Osteocyte (in vitro differentiated cells): ENCODE measurements around the gene IGF2R. TPM values are rescaled to one million over a fixed set of nuclear protein-coding genes. Genes with fewer than 3 reads are reported as not detected.
"Not testable (repeated sequence)": the region's sequence is repeated elsewhere in the genome, so short reads cannot be mapped to it uniquely, and the experiment has no call there.

Source experiments
- DNase-seq: peaks from one replicate; pipeline ENCODE4 v3.0.0; 2021; ENCODE audit warnings: mixed read lengths; ENCODE audit not compliant: unreplicated experiment; ENCODE audit errors: extremely low spot score
- H3K27ac Mint-ChIP-seq: one replicate; pipeline ENCODE4 v1.8.0; 2021; ENCODE audit warnings: mild to moderate bottlenecking, mixed read lengths; ENCODE audit not compliant: unreplicated experiment
- H3K27me3 Mint-ChIP-seq: one replicate; pipeline ENCODE4 v1.8.0; 2021; ENCODE audit warnings: mixed read lengths; ENCODE audit not compliant: unreplicated experiment
- H3K36me3 Mint-ChIP-seq: one replicate; pipeline ENCODE4 v1.8.0; 2021; ENCODE audit warnings: mixed read lengths; ENCODE audit not compliant: unreplicated experiment
- H3K4me1 Mint-ChIP-seq: one replicate; pipeline ENCODE4 v1.8.0; 2021; ENCODE audit warnings: mixed read lengths; ENCODE audit not compliant: unreplicated experiment
- H3K4me3 Mint-ChIP-seq: one replicate; pipeline ENCODE4 v1.8.0; 2021; ENCODE audit warnings: mild to moderate bottlenecking, moderate library complexity, mixed read lengths; ENCODE audit not compliant: unreplicated experiment
- H3K9me3 Mint-ChIP-seq: one replicate; pipeline ENCODE4 v1.8.0; 2021; ENCODE audit warnings: mixed read lengths; ENCODE audit not compliant: unreplicated experiment
- CTCF ChIP-seq: fragments of 200-600 bp; sonication (generic); IDR thresholded peaks from 2 replicates; pipeline ENCODE4 v1.5.0; 2021; ENCODE audit warnings: antibody characterized with exemption, mild to moderate bottlenecking, moderate library complexity
- total RNA-seq: library from RNA; stranded (reverse); gene quantifications from 2 replicates; pipeline ENCODE4 v1.2.1, GENCODE V29; 2021

IGF2R gene
- total RNA-seq, 1 donor from 2014 or later, result 196 TPM

GRCh38 chr6:160121558-160121957, 152.7 kb downstream of the IGF2R start, which contains the start of gene SLC22A1:
TSS of gene SLC22A1 (plus strand) at chr6:160121815. CDS start at chr6:160121936, 121 bp downstream.
- H3K4me3 Mint-ChIP-seq, result no peak within 1 kb of the TSS
- no peak for TF ChIP-seq CTCF
- DNase-seq, result no peak
- H3K27ac Mint-ChIP-seq, result no peak within 1 kb of the TSS
- H3K36me3 Mint-ChIP-seq, result peaks cover 21% of the 10 kb centered on the region
- H3K9me3 Mint-ChIP-seq, result no peaks in the 10 kb centered on the region
- peaks cover 14% of the 10 kb centered on the region for H3K4me1 Mint-ChIP-seq
- H3K27me3 Mint-ChIP-seq, result no peaks in the 10 kb centered on the region

- no peak for TF ChIP-seq CTCF
- H3K4me3 Mint-ChIP-seq, result no peak overlapping the region
- H3K9me3 Mint-ChIP-seq, result no peaks in the 10 kb centered on the region
- peaks cover 21% of the 10 kb centered on the region for H3K36me3 Mint-ChIP-seq
- no peak for DNase-seq
- no peaks in the 10 kb centered on the region for H3K27me3 Mint-ChIP-seq
- H3K27ac Mint-ChIP-seq, result no peak overlapping the region
- peaks cover 14% of the 10 kb centered on the region for H3K4me1 Mint-ChIP-seq
Measured at GRCh38 chr6:160121981-160122380, 153.1 kb downstream of the IGF2R start.

GRCh38 chr6:160122744-160123143, 153.9 kb downstream of the IGF2R start:
- Mint-ChIP-seq H3K27ac (no peak overlapping the region), H3K4me3 (no peak overlapping the region), H3K27me3 (no peaks in the 10 kb centered on the region), H3K36me3 (peaks cover 17% of the 10 kb centered on the region), H3K4me1 (peaks cover 14% of the 10 kb centered on the region), H3K9me3 (no peaks in the 10 kb centered on the region)
- DNase-seq, result no peak
- no peak for TF ChIP-seq CTCF

GRCh38 chr6:160124007-160124406, 155.1 kb downstream of the IGF2R start:
- peaks cover 15% of the 10 kb centered on the region for H3K36me3 Mint-ChIP-seq
- H3K27me3 Mint-ChIP-seq, result no peaks in the 10 kb centered on the region
- no peak for DNase-seq
- H3K27ac Mint-ChIP-seq, result no peak overlapping the region
- TF ChIP-seq CTCF, result no peak
- H3K4me1 Mint-ChIP-seq, result peaks cover 14% of the 10 kb centered on the region
- H3K4me3 Mint-ChIP-seq, result no peak overlapping the region
- H3K9me3 Mint-ChIP-seq, result no peaks in the 10 kb centered on the region

GRCh38 chr6:160124605-160125004, 155.7 kb downstream of the IGF2R start:
- H3K4me1 Mint-ChIP-seq, result peaks cover 10% of the 10 kb centered on the region
- no peaks in the 10 kb centered on the region for H3K9me3 Mint-ChIP-seq
- H3K4me3 Mint-ChIP-seq, result no peak overlapping the region
- no peak for TF ChIP-seq CTCF
- no peak for DNase-seq
- peaks cover 15% of the 10 kb centered on the region for H3K36me3 Mint-ChIP-seq
- no peak overlapping the region for H3K27ac Mint-ChIP-seq
- H3K27me3 Mint-ChIP-seq, result no peaks in the 10 kb centered on the region

GRCh38 chr6:160125105-160125504, 156.2 kb downstream of the IGF2R start:
- not testable (repeated sequence) for H3K4me3 Mint-ChIP-seq, H3K4me1 Mint-ChIP-seq, H3K9me3 Mint-ChIP-seq, H3K27me3 Mint-ChIP-seq, H3K27ac Mint-ChIP-seq, DNase-seq
- peaks cover 15% of the 10 kb centered on the region for H3K36me3 Mint-ChIP-seq
